Breast epithelium (tissue), 4 donors: ENCODE results near the gene ACAD11. TPM values are rescaled to one million over a fixed set of nuclear protein-coding genes. Genes with fewer than 3 reads are reported as not detected.
A peak's percentile ranks its signal among the peaks of the same experiment; 100 is the strongest.

ENCODE experiments used
- DNase-seq, 2 donors: peaks; one replicate each; pipeline ENCODE4 v3.0.0-alpha.2; 2019; ENCODE audit warnings: low spot score in 2 of 2
- H3K27ac ChIP-seq, 2 donors: fragments of 200-600 bp; sonication (generic) in 1 of 2; one replicate each; pipeline ENCODE4 v1.5.1; 2016 to 2019; ENCODE audit warnings: mild to moderate bottlenecking in 1 of 2
- H3K27me3 ChIP-seq, 2 donors: fragments of 200-600 bp; sonication (generic) in 1 of 2; one replicate each; pipeline versions ENCODE4 v1.5.1 to v1.6.0; 2017 to 2019; ENCODE audit warnings: control low read depth in 1 of 2, mild to moderate bottlenecking in 1 of 2
- H3K36me3 ChIP-seq: fragments of 200-600 bp; one replicate; pipeline ENCODE4 v1.5.1; 2019
- H3K4me1 ChIP-seq, 2 donors: fragments of 200-600 bp; sonication (generic); one replicate each; pipeline ENCODE4 v1.5.1; 2016 to 2019; ENCODE audit warnings: control low read depth in 1 of 2
- H3K4me3 ChIP-seq, 3 donors: fragments of 200-600 bp; sonication (generic); 1 replicate in 2 of 3; 2 replicates in 1 of 3; pipeline ENCODE4 v1.5.1; 2016 to 2019; ENCODE audit warnings: mild to moderate bottlenecking in 3 of 3, moderate library complexity in 2 of 3
- H3K9me3 ChIP-seq, 2 donors: fragments of 200-600 bp; sonication (generic) in 1 of 2; one replicate each; pipeline ENCODE4 v1.5.1; 2016 to 2019; ENCODE audit warnings: control low read depth in 1 of 2
- CTCF ChIP-seq, 3 donors: fragments of 450-650 bp; IDR thresholded peaks; one replicate each; pipeline ENCODE4 v1.5.1; 2016 to 2017; ENCODE audit warnings: antibody characterized with exemption in 3 of 3, mild to moderate bottlenecking in 3 of 3, moderate library complexity in 3 of 3
- POLR2A ChIP-seq: fragments of 450-650 bp; IDR thresholded peaks from one replicate; pipeline ENCODE4 v1.6.1; 2016; ENCODE audit warnings: antibody characterized with exemption, mild to moderate bottlenecking, moderate library complexity
- POLR2AphosphoS5 ChIP-seq, 3 donors: sonication (generic); formaldehyde crosslinking; IDR thresholded peaks; one replicate each; pipeline ENCODE4 v1.6.1; 2017; ENCODE audit warnings: antibody characterized with exemption in 3 of 3
- intact Hi-C: fragments of 100-400 bp; cut with DNase I; formaldehyde crosslinking; loops from one replicate; pipeline ENCODE4 v1.15.1; 2023; ENCODE audit warnings: low total_unique reads
- total RNA-seq, 3 donors: library from RNA; depleted of rRNA; stranded (reverse); fragments of >200 nt; gene quantifications; one replicate each; pipeline ENCODE4 v1.1.0, GENCODE V29; 2016

Gene ACAD11
- total RNA-seq, 3 donors from 2014 or later, result 30.4 to 52.0 (median 40.3) TPM

- Histone ChIP-seq H3K4me3 (no peak overlapping the region), H3K27me3 (no peaks in the 10 kb centered on the region), H3K4me1 (no peaks in the 10 kb centered on the region), H3K27ac (no peak overlapping the region), H3K36me3 (no peaks in the 10 kb centered on the region), H3K9me3 (no peaks in the 10 kb centered on the region)
- no peak for TF ChIP-seq POLR2AphosphoS5 (IDR thresholded peaks at IDR 0.05)
- no peak for TF ChIP-seq CTCF (IDR thresholded peaks at IDR 0.05)
- TF ChIP-seq POLR2A, result no peak
- no peak for DNase-seq
- intact Hi-C loops, result loop anchor here (10.0 kb wide), 1 partner anchor 46 kb away; the partner anchor contains the start of gene ACKR4
Observed at GRCh38 chr3:132549169-132549568, 110.4 kb downstream of the ACAD11 start.

GRCh38 chr3:132545471-132545870, 114.1 kb downstream of the ACAD11 start:
- TF ChIP-seq CTCF (IDR thresholded peaks at IDR 0.05) (no peak), POLR2AphosphoS5 (IDR thresholded peaks at IDR 0.05) (no peak), POLR2A (no peak)
- Histone ChIP-seq H3K36me3 (no peaks in the 10 kb centered on the region), H3K9me3 (no peaks in the 10 kb centered on the region), H3K4me1 (no peaks in the 10 kb centered on the region), H3K27ac (no peak overlapping the region), H3K4me3 (no peak overlapping the region), H3K27me3 (no peaks in the 10 kb centered on the region)
- DNase-seq, result no peak
- intact Hi-C loops, result loop anchor here (10.0 kb wide), 1 partner anchor 49 kb away; the partner anchor contains the start of gene ACKR4

GRCh38 chr3:132544130-132544529, 115.5 kb downstream of the ACAD11 start:
- H3K36me3 ChIP-seq, result no peaks in the 10 kb centered on the region
- no peak overlapping the region for H3K4me3 ChIP-seq
- H3K27ac ChIP-seq, result no peak overlapping the region
- H3K9me3 ChIP-seq, result no peaks in the 10 kb centered on the region
- TF ChIP-seq CTCF (IDR thresholded peaks at IDR 0.05) (no peak), POLR2A (no peak), POLR2AphosphoS5 (IDR thresholded peaks at IDR 0.05) (no peak)
- intact Hi-C loops, result loop anchor here (10.0 kb wide), 1 partner anchor 51 kb away; the partner anchor contains the start of gene ACKR4
- no peaks in the 10 kb centered on the region for H3K27me3 ChIP-seq
- DNase-seq, result no peak
- no peaks in the 10 kb centered on the region for H3K4me1 ChIP-seq

- Histone ChIP-seq H3K27me3 (no peaks in the 10 kb centered on the region), H3K27ac (peak overlapping the region in 1 of 2 donors; percentile 25), H3K4me3 (no peak overlapping the region), H3K4me1 (no peaks in the 10 kb centered on the region), H3K9me3 (no peaks in the 10 kb centered on the region), H3K36me3 (no peaks in the 10 kb centered on the region)
- DNase-seq, result no peak
- TF ChIP-seq POLR2A (no peak), CTCF (IDR thresholded peaks at IDR 0.05) (no peak), POLR2AphosphoS5 (IDR thresholded peaks at IDR 0.05) (no peak)
- intact Hi-C loops, result loop anchor here (10.0 kb wide), 1 partner anchor 52 kb away; the partner anchor contains the start of gene ACKR4
Observed at GRCh38 chr3:132543011-132543739, 116.4 kb downstream of the ACAD11 start.

- Histone ChIP-seq H3K4me1 (no peaks in the 10 kb centered on the region), H3K27ac (peak overlapping the region in 1 of 2 donors; percentile 25), H3K4me3 (no peak overlapping the region), H3K36me3 (no peaks in the 10 kb centered on the region), H3K27me3 (no peaks in the 10 kb centered on the region), H3K9me3 (no peaks in the 10 kb centered on the region)
- intact Hi-C loops, result loop anchor here (10.0 kb wide), 1 partner anchor 52 kb away; the partner anchor contains the start of gene ACKR4
- TF ChIP-seq POLR2A (no peak), POLR2AphosphoS5 (IDR thresholded peaks at IDR 0.05) (no peak), CTCF (IDR thresholded peaks at IDR 0.05) (no peak)
- DNase-seq, result no peak
Observed at GRCh38 chr3:132542577-132542976, 117.0 kb downstream of the ACAD11 start.
